CD4-positive, alpha-beta T cell treated with Interleukin-15 for 1 hour (primary cell): ENCODE data around the gene EIF2AK3.

Source experiments
- DNase-seq: peaks from one replicate; pipeline ENCODE4 v3.0.0-alpha.2; 2020

Gene EIF2AK3

GRCh38 chr2:88537640-88538039, 89.6 kb downstream of the EIF2AK3 start:
- no peak for DNase-seq

DNA sequence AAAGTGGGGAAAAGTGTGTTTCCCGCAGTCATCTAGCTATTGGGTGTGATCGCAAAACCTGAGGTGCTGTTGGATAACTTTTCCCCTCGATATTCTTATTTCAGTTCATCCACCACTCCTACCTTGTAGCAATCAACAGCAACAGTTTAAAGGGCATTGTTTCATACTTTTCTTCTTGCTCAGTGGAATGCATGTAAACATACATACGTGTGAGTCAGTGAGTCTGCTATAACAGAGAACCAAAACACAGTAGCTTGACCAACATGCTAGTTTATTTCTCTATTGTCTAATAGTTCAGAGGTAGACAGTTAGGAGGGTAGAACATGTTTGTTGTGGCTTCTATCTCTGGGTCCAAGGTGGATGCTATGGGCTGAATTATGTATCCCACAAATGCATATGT, 97.2 kb downstream of the EIF2AK3 start:
- no peak for DNase-seq

DNA sequence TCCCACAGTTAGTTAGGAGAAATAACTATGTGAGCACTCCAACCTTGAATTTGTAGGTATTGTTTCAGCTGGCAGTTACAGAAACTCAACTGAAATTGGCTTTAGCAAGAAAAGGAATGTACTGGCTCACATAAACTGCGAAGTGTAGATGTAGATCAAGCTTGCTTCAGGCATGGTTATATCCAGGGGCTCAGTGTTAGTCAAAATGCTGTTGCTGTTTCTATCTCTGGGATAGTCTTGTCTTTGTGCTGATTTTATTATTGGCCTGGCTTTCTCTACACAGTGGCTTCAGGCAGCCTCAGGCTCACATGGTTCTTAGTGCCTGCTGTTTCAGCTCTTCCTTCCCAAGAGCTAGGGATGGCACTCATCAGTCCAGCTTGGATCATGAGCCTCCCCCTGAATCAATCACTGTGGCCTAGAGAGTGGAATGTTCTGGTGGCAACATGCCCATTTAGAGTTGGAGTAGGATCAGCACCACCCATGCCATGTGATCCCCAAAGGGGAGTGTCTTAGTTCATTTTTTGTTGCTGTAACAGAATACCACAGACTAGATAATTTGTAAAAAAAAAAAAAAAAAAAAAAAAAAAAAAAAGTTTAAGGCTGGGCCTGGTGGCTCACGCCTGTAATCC, 105.7 kb downstream of the EIF2AK3 start:
- no peak for DNase-seq

- no peak for DNase-seq
Observed at GRCh38 chr2:88517759-88518201, 109.5 kb downstream of the EIF2AK3 start.
